ENCODE results near the gene MAGEA8.
"Not testable (repeated sequence)": the region's sequence is repeated elsewhere in the genome, so short reads cannot be mapped to it uniquely, and the experiment has no call there.

The MAGEA8 gene, protein sequence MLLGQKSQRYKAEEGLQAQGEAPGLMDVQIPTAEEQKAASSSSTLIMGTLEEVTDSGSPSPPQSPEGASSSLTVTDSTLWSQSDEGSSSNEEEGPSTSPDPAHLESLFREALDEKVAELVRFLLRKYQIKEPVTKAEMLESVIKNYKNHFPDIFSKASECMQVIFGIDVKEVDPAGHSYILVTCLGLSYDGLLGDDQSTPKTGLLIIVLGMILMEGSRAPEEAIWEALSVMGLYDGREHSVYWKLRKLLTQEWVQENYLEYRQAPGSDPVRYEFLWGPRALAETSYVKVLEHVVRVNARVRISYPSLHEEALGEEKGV

GRCh38 chrX:149881081-149881711 lies at the start of gene MAGEA8:
MAGEA8 (plus strand) TSS chrX:149881183; CDS start chrX:149884273, 3,090 bp downstream.
- Histone ChIP-seq H3K27me3 (ENCODE audit: low read length) (no peaks in the 10 kb centered on the region), H3K79me2 (ENCODE audit: insufficient read depth, low read length) (no peaks in the 10 kb centered on the region), H3K4me3 (ENCODE audit: insufficient read depth, low read length, poor library complexity, severe bottlenecking) (no peak within 1 kb of the TSS), H3K9ac (ENCODE audit: low read length) (no peak within 1 kb of the TSS), H4K20me1 (ENCODE audit: low read depth, low read length) (no peaks in the 10 kb centered on the region), H3F3A (ENCODE audit: insufficient read depth) (no peaks in the 10 kb centered on the region), H3K4me2 (ENCODE audit: low read depth, low read length, poor library complexity, severe bottlenecking) (no peak within 1 kb of the TSS), H2AFZ (ENCODE audit: low read depth, low read length, severe bottlenecking) (no peak within 1 kb of the TSS), H3K9me3 (ENCODE audit: insufficient read depth, low read length) (no peaks in the 10 kb centered on the region), H3K27ac (ENCODE audit: low read depth, low read length) (no peak within 1 kb of the TSS), H3K36me3 (ENCODE audit: low read length) (no peaks in the 10 kb centered on the region), H3K9me2 (replicated peaks; ENCODE audit: insufficient read depth, low read length) (no peaks in the 10 kb centered on the region)
- TF ChIP-seq EZH2phosphoT487 (conservative IDR thresholded peaks at IDR 0.05; ENCODE audit: low read length) (no peak), CTCF (IDR thresholded peaks at IDR 0.05; ENCODE audit: insufficient read depth, low read length, poor library complexity, severe bottlenecking) (no peak)

GRCh38 chrX:149831473-149831872 lies 49.5 kb upstream of the MAGEA8 start:
- no peaks in the 10 kb centered on the region for H3K36me3 ChIP-seq (ENCODE audit: low read length)
- H2AFZ ChIP-seq (ENCODE audit: low read depth, low read length, severe bottlenecking) = no peak overlapping the region
- H3K9me2 ChIP-seq (replicated peaks; ENCODE audit: insufficient read depth, low read length) = no peaks in the 10 kb centered on the region
- no peaks in the 10 kb centered on the region for H3K79me2 ChIP-seq (ENCODE audit: insufficient read depth, low read length)
- H3K27ac ChIP-seq (ENCODE audit: low read depth, low read length) = no peak overlapping the region
- no peaks in the 10 kb centered on the region for H3K9me3 ChIP-seq (ENCODE audit: insufficient read depth, low read length)
- H4K20me1 ChIP-seq (ENCODE audit: low read depth, low read length) = no peaks in the 10 kb centered on the region
- H3F3A ChIP-seq (ENCODE audit: insufficient read depth) = no peaks in the 10 kb centered on the region
- no peak overlapping the region for H3K4me3 ChIP-seq (ENCODE audit: insufficient read depth, low read length, poor library complexity, severe bottlenecking)
- no peaks in the 10 kb centered on the region for H3K27me3 ChIP-seq (ENCODE audit: low read length)
- no peak overlapping the region for H3K9ac ChIP-seq (ENCODE audit: low read length)
- TF ChIP-seq CTCF (IDR thresholded peaks at IDR 0.05; ENCODE audit: insufficient read depth, low read length, poor library complexity, severe bottlenecking) = no peak
- no peak for TF ChIP-seq EZH2phosphoT487 (conservative IDR thresholded peaks at IDR 0.05; ENCODE audit: low read length)
- H3K4me2 ChIP-seq (ENCODE audit: low read depth, low read length, poor library complexity, severe bottlenecking) = no peak overlapping the region

DNA sequence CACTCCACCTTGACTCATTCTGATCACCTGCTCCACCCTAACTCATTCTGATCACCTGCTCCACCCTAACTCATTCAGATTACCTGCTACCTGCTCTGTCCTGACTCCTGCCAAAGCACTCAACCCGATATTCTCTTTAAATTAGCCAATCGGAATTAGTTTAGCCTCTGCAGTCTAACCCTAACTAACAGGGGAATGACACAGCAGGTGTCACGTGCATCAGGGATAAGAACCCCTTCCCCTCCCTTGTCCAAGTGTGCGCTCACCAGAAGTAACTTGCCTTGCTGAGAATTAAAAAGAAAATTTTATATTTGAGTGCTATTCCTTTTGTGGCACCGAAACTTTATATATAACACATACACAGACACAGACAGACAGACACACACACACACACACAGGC lies 44.3 kb upstream of the MAGEA8 start:
- H2AFZ ChIP-seq (ENCODE audit: low read depth, low read length, severe bottlenecking); H3K27ac ChIP-seq (ENCODE audit: low read depth, low read length): not testable (repeated sequence)

GRCh38 chrX:149837167-149837566 lies 43.8 kb upstream of the MAGEA8 start:
- Histone ChIP-seq H3K9ac (ENCODE audit: low read length) (no peak overlapping the region), H3K27me3 (ENCODE audit: low read length) (no peaks in the 10 kb centered on the region), H3K9me2 (replicated peaks; ENCODE audit: insufficient read depth, low read length) (no peaks in the 10 kb centered on the region), H4K20me1 (ENCODE audit: low read depth, low read length) (no peaks in the 10 kb centered on the region), H3K4me2 (ENCODE audit: low read depth, low read length, poor library complexity, severe bottlenecking) (no peak overlapping the region), H3K9me3 (ENCODE audit: insufficient read depth, low read length) (no peaks in the 10 kb centered on the region), H3F3A (ENCODE audit: insufficient read depth) (no peaks in the 10 kb centered on the region), H3K4me3 (ENCODE audit: insufficient read depth, low read length, poor library complexity, severe bottlenecking) (no peak overlapping the region), H2AFZ (ENCODE audit: low read depth, low read length, severe bottlenecking) (no peak overlapping the region), H3K79me2 (ENCODE audit: insufficient read depth, low read length) (no peaks in the 10 kb centered on the region), H3K36me3 (ENCODE audit: low read length) (no peaks in the 10 kb centered on the region), H3K27ac (ENCODE audit: low read depth, low read length) (no peak overlapping the region)
- no peak for TF ChIP-seq EZH2phosphoT487 (conservative IDR thresholded peaks at IDR 0.05; ENCODE audit: low read length)
- no peak for TF ChIP-seq CTCF (IDR thresholded peaks at IDR 0.05; ENCODE audit: insufficient read depth, low read length, poor library complexity, severe bottlenecking)

More for the DNA sequence above, 44.3 kb upstream of the MAGEA8 start:
- H3K79me2 ChIP-seq (ENCODE audit: insufficient read depth, low read length); H3K4me2 ChIP-seq (ENCODE audit: low read depth, low read length, poor library complexity, severe bottlenecking); H4K20me1 ChIP-seq (ENCODE audit: low read depth, low read length); H3K36me3 ChIP-seq (ENCODE audit: low read length); H3K9ac ChIP-seq (ENCODE audit: low read length); H3K9me3 ChIP-seq (ENCODE audit: insufficient read depth, low read length); H3K4me3 ChIP-seq (ENCODE audit: insufficient read depth, low read length, poor library complexity, severe bottlenecking); H3K27me3 ChIP-seq (ENCODE audit: low read length); H3F3A ChIP-seq (ENCODE audit: insufficient read depth); H3K9me2 ChIP-seq (replicated peaks; ENCODE audit: insufficient read depth, low read length): not testable (repeated sequence)
